ENCODE data around the gene AVPI1. TPM values are rescaled to one million over a fixed set of nuclear protein-coding genes. Genes with fewer than 3 reads are reported as not detected.
"Not testable (repeated sequence)": the region's sequence is repeated elsewhere in the genome, so short reads cannot be mapped to it uniquely, and the experiment has no call there.

AVPI1 gene
- total RNA-seq, 4 donors from 2014 or later = 1.4 to 14.1 (median 3.0) TPM

DNA sequence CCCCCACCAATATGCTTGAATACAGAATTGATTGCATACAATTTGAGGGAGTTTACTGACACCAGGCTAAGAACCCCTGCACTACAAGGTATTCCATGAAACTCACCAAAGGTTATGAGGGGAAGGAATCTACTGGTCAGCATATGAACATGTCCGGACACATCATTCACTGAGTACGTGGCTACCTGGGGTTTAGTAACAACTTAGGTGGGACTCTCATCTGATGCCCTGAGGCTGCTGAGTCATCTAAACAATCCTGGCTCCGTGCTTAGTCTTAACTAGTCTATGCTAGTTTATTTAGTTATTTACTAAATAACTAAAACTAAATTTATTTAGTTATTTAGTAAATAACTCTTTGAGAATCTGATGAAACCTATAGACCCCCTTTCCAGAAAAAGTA, 35.3 kb downstream of the AVPI1 start:
- H3K4me1 ChIP-seq = peaks cover 0 to 15% of the 10 kb centered on the region in 2 donors

DNA sequence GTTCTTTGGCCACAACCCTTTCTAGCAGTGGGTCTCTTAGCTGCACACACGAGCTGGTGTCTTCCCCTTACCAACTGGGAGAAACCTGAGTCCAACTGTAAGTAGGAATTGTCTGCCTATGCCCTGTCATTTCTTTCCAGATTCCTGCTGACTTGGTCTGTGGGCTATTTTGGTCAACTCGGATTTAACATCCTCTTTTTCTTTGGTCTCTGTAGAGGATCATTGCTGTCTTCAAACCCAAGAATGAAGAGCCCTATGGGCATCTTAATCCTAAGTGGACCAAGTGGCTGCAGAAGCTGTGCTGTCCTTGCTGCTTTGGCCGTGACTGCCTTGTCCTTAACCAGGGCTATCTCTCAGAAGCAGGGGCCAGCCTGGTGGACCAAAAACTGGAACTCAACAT, 36.3 kb downstream of the AVPI1 start:
- Histone ChIP-seq H3K4me3 (no peak overlapping the region), H3K27me3 (no peaks in the 10 kb centered on the region), H3K4me1 (peaks cover 0 to 15% of the 10 kb centered on the region in 2 donors), H3K27ac (no peak overlapping the region), H3K9me3 (no peaks in the 10 kb centered on the region), H3K36me3 (peaks cover 0 to 48% of the 10 kb centered on the region in 2 donors)
- TF ChIP-seq POLR2A (IDR thresholded peaks at IDR 0.05) (no peak), CTCF (IDR thresholded peaks at IDR 0.05 in 4 of 5, conservative IDR thresholded peaks at IDR 0.05 in 1 of 5) (no peak)
- DNase-seq = no peak
- in situ Hi-C loops (cut with MboI; ENCODE audit: low sequenced_read_pairs in 4 of 4) (no loop called here), intact Hi-C loops (cut with DNase I; ENCODE audit: low total_unique reads) (no loop called here)
- ATAC-seq = no peak

More for the DNA sequence above, 35.3 kb downstream of the AVPI1 start:
- in situ Hi-C loops (cut with MboI; ENCODE audit: low sequenced_read_pairs in 4 of 4) = no loop called here
- Histone ChIP-seq H3K27me3 (no peaks in the 10 kb centered on the region), H3K4me3 (no peak overlapping the region), H3K9me3 (no peaks in the 10 kb centered on the region), H3K36me3 (peaks cover 0 to 59% of the 10 kb centered on the region in 2 donors), H3K27ac (no peak overlapping the region)
- TF ChIP-seq CTCF (IDR thresholded peaks at IDR 0.05 in 4 of 5, conservative IDR thresholded peaks at IDR 0.05 in 1 of 5) (no peak), POLR2A (IDR thresholded peaks at IDR 0.05) (no peak)
- ATAC-seq = no peak
- DNase-seq = no peak
- intact Hi-C loops (cut with DNase I; ENCODE audit: low total_unique reads) = no loop called here

DNA sequence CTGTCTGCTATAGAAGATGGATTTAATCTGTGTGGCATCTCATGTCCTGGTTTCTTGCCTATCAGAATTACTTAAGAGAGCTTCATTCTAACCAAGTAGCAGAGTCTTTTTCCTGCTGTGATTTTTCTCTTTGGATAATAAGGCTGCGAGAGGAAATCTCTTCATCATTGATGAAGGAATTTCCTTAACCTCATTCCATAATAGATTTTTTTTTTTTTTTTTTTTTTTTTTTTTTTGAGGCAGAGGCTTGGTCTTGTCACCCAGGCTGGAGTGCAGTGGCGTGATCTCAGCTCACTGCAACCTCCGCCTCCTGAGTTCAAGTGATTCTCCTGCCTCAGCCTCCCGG, 37.7 kb downstream of the AVPI1 start:
- intact Hi-C loops (cut with DNase I; ENCODE audit: low total_unique reads); H3K4me3 ChIP-seq; H3K9me3 ChIP-seq; ATAC-seq; H3K27me3 ChIP-seq; DNase-seq; in situ Hi-C loops (cut with MboI; ENCODE audit: low sequenced_read_pairs in 4 of 4): not testable (repeated sequence)
- Histone ChIP-seq H3K36me3 (peaks cover 0 to 44% of the 10 kb centered on the region in 2 donors), H3K4me1 (peaks cover 0 to 15% of the 10 kb centered on the region in 2 donors), H3K27ac (peak overlapping the region in 3 of 4 donors; percentile 23 to 49 (median 32))

DNA sequence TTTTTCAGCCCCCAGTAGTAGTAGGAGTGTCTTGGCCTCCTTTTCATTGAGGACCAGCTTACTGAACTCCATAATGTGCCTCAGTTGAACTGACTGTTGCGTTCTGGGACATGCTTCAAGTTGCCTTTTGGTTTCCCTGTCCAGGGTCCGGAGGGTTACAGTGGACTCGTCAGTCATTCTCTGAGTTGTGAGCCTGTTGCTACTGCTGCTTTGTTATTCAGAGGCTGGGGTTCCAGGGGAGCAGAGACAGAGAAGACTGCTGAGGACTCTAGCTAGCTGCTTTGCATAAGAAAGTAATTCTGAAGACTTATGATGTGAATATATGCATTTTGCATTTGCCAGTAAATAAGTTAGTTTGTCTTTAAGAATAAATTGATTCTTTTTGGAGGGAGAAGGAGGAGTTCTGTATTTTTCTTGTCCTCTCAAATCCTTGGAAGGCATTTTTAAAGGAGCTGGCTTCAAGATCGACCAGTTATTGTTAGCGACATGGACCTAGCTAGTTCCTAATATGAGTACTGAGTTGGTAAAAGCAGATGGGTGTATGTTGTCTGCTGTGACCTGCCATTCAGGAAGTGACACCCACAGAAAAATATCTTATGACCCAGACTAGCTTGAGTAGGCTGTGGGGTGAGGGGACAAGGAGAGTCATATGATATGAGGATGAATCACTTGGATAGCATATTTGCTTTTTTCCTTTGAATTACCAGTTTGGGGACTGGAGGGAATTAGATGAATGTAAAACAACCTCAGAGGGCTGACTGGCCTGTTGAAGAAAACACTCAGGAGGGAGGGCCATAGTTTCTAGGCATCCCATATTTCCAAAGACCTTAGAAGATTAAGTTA, 38.3 kb downstream of the AVPI1 start:
- ATAC-seq = peak; percentile 72 to 75
- Histone ChIP-seq H3K27ac (peak overlapping the region in 3 of 4 donors; percentile 23 to 49 (median 32)), H3K27me3 (no peaks in the 10 kb centered on the region), H3K9me3 (no peaks in the 10 kb centered on the region), H3K4me3 (no peak overlapping the region), H3K36me3 (peaks cover 0 to 43% of the 10 kb centered on the region in 2 donors), H3K4me1 (peaks cover 0 to 15% of the 10 kb centered on the region in 2 donors)
- intact Hi-C loops (cut with DNase I; ENCODE audit: low total_unique reads) (no loop called here), in situ Hi-C loops (cut with MboI; ENCODE audit: low sequenced_read_pairs in 4 of 4) (no loop called here)
- TF ChIP-seq POLR2A (IDR thresholded peaks at IDR 0.05) = peak in 1 of 2 donors; percentile 16
- TF ChIP-seq CTCF (IDR thresholded peaks at IDR 0.05 in 4 of 5, conservative IDR thresholded peaks at IDR 0.05 in 1 of 5) = no peak
- DNase-seq = peak; percentile 6 to 22

DNA sequence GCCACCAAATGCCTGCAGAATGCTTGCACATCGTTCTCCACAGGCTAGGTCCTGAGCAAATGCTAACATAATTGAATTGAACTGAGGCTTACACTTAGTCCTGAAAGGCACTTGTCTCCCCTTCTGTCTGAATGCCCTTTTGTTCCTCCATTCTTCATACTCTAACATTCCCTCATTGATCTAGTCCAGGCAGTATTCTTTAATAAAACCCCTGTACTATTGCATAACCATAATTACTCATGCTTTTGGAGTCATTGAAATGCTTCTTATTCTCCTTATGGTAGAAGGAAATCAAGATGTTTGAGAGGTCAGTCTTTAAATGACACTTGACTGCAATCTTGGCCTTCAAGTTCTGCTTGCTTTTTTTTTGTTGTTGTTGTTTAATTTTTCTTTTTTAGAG, 39.5 kb downstream of the AVPI1 start:
- DNase-seq = no peak
- Histone ChIP-seq H3K9me3 (no peaks in the 10 kb centered on the region), H3K27ac (no peak overlapping the region), H3K4me1 (peaks cover under 1 to 22% of the 10 kb centered on the region in 2 donors), H3K36me3 (peaks cover 0 to 31% of the 10 kb centered on the region in 2 donors), H3K27me3 (no peaks in the 10 kb centered on the region), H3K4me3 (no peak overlapping the region)
- no peak for ATAC-seq
- TF ChIP-seq CTCF (IDR thresholded peaks at IDR 0.05 in 4 of 5, conservative IDR thresholded peaks at IDR 0.05 in 1 of 5) (no peak), POLR2A (IDR thresholded peaks at IDR 0.05) (no peak)
- intact Hi-C loops (cut with DNase I; ENCODE audit: low total_unique reads) = no loop called here
- in situ Hi-C loops (cut with MboI; ENCODE audit: low sequenced_read_pairs in 4 of 4) = no loop called here

All from gastrocnemius medialis (tissue), 4 donors.